ENCODE data around the gene NEK4.

The NEK4 gene

DNA sequence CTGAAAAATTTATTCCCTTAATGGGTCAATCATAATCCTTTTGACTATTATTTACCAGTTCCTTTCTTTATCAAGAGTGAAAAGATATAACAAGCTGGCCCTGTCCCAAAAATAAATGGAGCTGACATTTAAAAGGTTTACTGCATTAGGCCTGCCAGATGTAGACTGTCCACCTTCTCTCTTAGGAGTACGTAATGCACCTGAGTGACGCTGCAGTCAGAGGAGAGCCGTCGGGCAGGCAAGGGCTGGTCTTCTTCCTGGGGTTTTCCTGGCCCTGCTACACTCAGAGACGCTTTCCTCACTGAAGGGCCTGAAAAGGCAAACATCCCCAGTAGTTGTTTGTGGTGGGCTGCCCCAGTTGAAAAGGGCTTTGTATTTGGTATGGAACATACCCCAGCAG is 27.6 kb downstream of the NEK4 start:
- Histone ChIP-seq H3K9me3 (replicated peaks; ENCODE audit: insufficient read depth, low read length) (no peaks in the 10 kb centered on the region), H3K9ac (ENCODE audit: low read length) (no peak overlapping the region), H3K79me2 (ENCODE audit: low read length) (no peaks in the 10 kb centered on the region), H3F3A (ENCODE audit: insufficient read depth, low read length) (0 out of 2 replicates have a peak, but pooled peaks cover 2% of the 10 kb centered on the region), H2AFZ (ENCODE audit: low read length) (no peak overlapping the region), H4K20me1 (ENCODE audit: insufficient read depth, low read length) (no peaks in the 10 kb centered on the region), H3K36me3 (replicated peaks; ENCODE audit: insufficient read depth, low read length) (no peaks in the 10 kb centered on the region; the same call in 1 of the 2 replicates), H3K4me2 (ENCODE audit: low read depth, low read length) (no peak overlapping the region), H3K9me2 (replicated peaks; ENCODE audit: insufficient read depth, low read length) (no peaks in the 10 kb centered on the region), H3K27ac (ENCODE audit: low read length) (no peak overlapping the region), H3K4me1 (ENCODE audit: low read length) (no peaks in the 10 kb centered on the region), H3K27me3 (replicated peaks; ENCODE audit: insufficient read depth, low read length) (no peaks in the 10 kb centered on the region), H3K4me3 (ENCODE audit: low read length) (no peak overlapping the region)
- no peak for DNase-seq
- TF ChIP-seq EZH2 (optimal IDR thresholded peaks at IDR 0.05; ENCODE audit: low read depth, low read length) (no peak), EZH2phosphoT487 (IDR thresholded peaks at IDR 0.05; ENCODE audit: low read length) (no peak)
- TF ChIP-seq, protein P1, sequence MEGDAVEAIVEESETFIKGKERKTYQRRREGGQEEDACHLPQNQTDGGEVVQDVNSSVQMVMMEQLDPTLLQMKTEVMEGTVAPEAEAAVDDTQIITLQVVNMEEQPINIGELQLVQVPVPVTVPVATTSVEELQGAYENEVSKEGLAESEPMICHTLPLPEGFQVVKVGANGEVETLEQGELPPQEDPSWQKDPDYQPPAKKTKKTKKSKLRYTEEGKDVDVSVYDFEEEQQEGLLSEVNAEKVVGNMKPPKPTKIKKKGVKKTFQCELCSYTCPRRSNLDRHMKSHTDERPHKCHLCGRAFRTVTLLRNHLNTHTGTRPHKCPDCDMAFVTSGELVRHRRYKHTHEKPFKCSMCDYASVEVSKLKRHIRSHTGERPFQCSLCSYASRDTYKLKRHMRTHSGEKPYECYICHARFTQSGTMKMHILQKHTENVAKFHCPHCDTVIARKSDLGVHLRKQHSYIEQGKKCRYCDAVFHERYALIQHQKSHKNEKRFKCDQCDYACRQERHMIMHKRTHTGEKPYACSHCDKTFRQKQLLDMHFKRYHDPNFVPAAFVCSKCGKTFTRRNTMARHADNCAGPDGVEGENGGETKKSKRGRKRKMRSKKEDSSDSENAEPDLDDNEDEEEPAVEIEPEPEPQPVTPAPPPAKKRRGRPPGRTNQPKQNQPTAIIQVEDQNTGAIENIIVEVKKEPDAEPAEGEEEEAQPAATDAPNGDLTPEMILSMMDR (IDR thresholded peaks at IDR 0.05; ENCODE audit: low read length), result no peak

DNA sequence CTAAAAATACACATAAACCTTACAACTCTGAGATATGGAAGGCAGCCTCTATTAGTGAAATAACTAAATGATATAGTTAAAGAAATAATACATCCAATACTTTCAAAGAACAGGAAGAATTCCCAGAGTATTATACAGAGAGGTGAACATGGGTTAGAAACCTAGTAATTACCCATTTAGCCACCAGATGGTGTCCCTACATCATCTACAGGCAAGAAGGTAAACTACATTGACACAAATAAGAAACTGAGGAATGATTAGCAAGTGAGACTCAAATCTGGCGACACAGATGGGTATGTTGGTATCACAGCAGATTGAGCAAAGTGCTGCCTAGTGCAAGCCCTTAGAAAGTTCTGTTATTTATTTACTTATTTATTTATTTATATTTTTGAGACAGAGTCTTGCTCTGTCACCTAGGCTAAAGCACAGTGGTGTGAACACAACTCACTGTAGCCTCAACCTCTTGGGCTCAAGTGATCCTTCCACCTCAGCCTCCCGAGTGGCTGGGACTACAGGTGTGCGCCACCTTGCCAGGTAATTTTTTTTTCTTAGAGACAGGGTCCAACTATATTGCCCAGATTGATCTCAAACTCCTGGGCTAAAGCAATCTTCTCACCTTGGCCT is 28.2 kb downstream of the NEK4 start:
- no peaks in the 10 kb centered on the region; the same call in 1 of the 2 replicates for H3K36me3 ChIP-seq (replicated peaks; ENCODE audit: insufficient read depth, low read length)
- peak; percentile 49 for DNase-seq

DNA sequence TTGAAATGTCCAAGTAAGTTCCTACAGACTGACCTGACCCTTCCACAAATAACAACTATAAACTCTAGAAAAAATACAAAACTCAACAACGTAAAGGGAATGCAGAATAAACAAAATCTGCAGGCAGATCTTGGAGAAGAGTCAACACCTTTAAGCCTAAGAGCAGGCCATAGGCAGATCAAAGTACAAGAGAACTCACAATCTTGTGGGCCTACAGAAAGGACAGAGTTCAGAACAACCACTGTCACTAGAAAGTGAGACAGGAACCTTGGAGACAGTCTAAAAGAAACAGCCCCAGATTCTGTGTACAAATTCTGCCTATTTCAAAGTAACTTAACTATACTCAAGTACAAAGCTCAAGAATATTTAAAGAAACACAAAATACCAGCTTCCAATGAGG is 31.0 kb downstream of the NEK4 start:
- H3K4me3 ChIP-seq (ENCODE audit: low read length), result no peak overlapping the region
- no peak overlapping the region for H3K9ac ChIP-seq (ENCODE audit: low read length)
- H3K79me2 ChIP-seq (ENCODE audit: low read length), result no peaks in the 10 kb centered on the region
- no peaks in the 10 kb centered on the region for H3K9me2 ChIP-seq (replicated peaks; ENCODE audit: insufficient read depth, low read length)
- H3K4me2 ChIP-seq (ENCODE audit: low read depth, low read length), result no peak overlapping the region
- H3K4me1 ChIP-seq (ENCODE audit: low read length), result no peaks in the 10 kb centered on the region
- no peaks in the 10 kb centered on the region for H3K27me3 ChIP-seq (replicated peaks; ENCODE audit: insufficient read depth, low read length)
- H3K9me3 ChIP-seq (replicated peaks; ENCODE audit: insufficient read depth, low read length), result no peaks in the 10 kb centered on the region
- H2AFZ ChIP-seq (ENCODE audit: low read length), result no peak overlapping the region
- DNase-seq, result no peak
- TF ChIP-seq, protein P1 (IDR thresholded peaks at IDR 0.05; ENCODE audit: low read length), result no peak
- no peak for TF ChIP-seq EZH2phosphoT487 (IDR thresholded peaks at IDR 0.05; ENCODE audit: low read length)
- no peak for TF ChIP-seq EZH2 (optimal IDR thresholded peaks at IDR 0.05; ENCODE audit: low read depth, low read length)
- no peaks in the 10 kb centered on the region; the same call in 1 of the 2 replicates for H3K36me3 ChIP-seq (replicated peaks; ENCODE audit: insufficient read depth, low read length)
- no peak overlapping the region for H3K27ac ChIP-seq (ENCODE audit: low read length)
- H4K20me1 ChIP-seq (ENCODE audit: insufficient read depth, low read length), result no peaks in the 10 kb centered on the region
- no peaks in the 10 kb centered on the region for H3F3A ChIP-seq (ENCODE audit: insufficient read depth, low read length)

More for the DNA sequence above, 28.2 kb downstream of the NEK4 start:
- TF ChIP-seq EZH2 (optimal IDR thresholded peaks at IDR 0.05; ENCODE audit: low read depth, low read length) (no peak), EZH2phosphoT487 (IDR thresholded peaks at IDR 0.05; ENCODE audit: low read length) (no peak)
- TF ChIP-seq, protein P1 (IDR thresholded peaks at IDR 0.05; ENCODE audit: low read length), result peak; percentile 70
- Histone ChIP-seq H4K20me1 (ENCODE audit: insufficient read depth, low read length) (no peaks in the 10 kb centered on the region), H3K9ac (ENCODE audit: low read length) (no peak overlapping the region), H3K4me3 (ENCODE audit: low read length) (no peak overlapping the region), H3K9me2 (replicated peaks; ENCODE audit: insufficient read depth, low read length) (no peaks in the 10 kb centered on the region), H3K27ac (ENCODE audit: low read length) (no peak overlapping the region), H3F3A (ENCODE audit: insufficient read depth, low read length) (0 out of 2 replicates have a peak, but pooled peaks cover 2% of the 10 kb centered on the region), H2AFZ (ENCODE audit: low read length) (no peak overlapping the region), H3K4me2 (ENCODE audit: low read depth, low read length) (no peak overlapping the region), H3K79me2 (ENCODE audit: low read length) (no peaks in the 10 kb centered on the region), H3K9me3 (replicated peaks; ENCODE audit: insufficient read depth, low read length) (no peaks in the 10 kb centered on the region), H3K4me1 (ENCODE audit: low read length) (no peaks in the 10 kb centered on the region), H3K27me3 (replicated peaks; ENCODE audit: insufficient read depth, low read length) (no peaks in the 10 kb centered on the region)

All from MM.1S (cell line).